SH-SY5Y (cell line): Measurements from ENCODE around the gene DNASE1.

Experiments used
- GATA2 ChIP-seq: IDR thresholded peaks from 2 replicates; pipeline ENCODE4 v1.6.1; 2011; ENCODE audit warnings: mild to moderate bottlenecking, low read depth, low read length
- GATA3 ChIP-seq: IDR thresholded peaks from 2 replicates; pipeline ENCODE4 v1.6.1; 2011; ENCODE audit warnings: low read depth, mild to moderate bottlenecking, low read length, moderate library complexity

DNA sequence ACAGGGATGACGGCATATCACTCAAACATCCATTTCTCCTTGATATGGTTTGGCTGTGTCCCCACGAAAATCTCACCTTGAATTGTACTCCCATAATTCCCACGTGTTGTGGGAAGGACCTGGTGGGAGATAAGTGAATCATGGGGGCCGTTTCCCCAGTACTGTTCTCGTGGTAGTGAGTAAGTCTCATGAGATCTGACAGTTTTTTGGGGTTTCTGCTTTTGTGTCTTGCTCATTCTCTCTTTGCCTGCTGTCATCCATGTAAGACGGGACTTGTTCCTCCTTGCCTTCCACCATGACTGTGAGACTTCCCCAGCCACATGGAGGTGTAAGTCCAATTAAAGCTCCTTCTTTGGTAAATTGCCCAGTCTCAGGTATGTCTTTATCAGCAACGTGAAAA lies 32.5 kb downstream of the DNASE1 start:
- TF ChIP-seq GATA3 (no peak), GATA2 (no peak)
